Adrenal gland (tissue), 5 donors: ENCODE data around the gene CRX.

ENCODE experiments used
- CTCF ChIP-seq, 6 experiments: fragments of 450-650 bp in 4 of 6; fragments of 200-600 bp in 2 of 6; sonication (generic) in 1 of 6; IDR thresholded peaks; 1 replicate in 5 of 6; 2 replicates in 1 of 6; pipeline versions ENCODE4 v1.5.1 to v1.8.0; 2016 to 2021; ENCODE audit warnings: antibody characterized with exemption in 6 of 6, mild to moderate bottlenecking in 2 of 6, moderate library complexity in 1 of 6
- POLR2A ChIP-seq, 2 donors: fragments of 450-650 bp; IDR thresholded peaks; one replicate each; pipeline ENCODE4 v1.6.1; 2017; ENCODE audit warnings: antibody characterized with exemption in 2 of 2, mild to moderate bottlenecking in 2 of 2, moderate library complexity in 1 of 2
- donor health status: DM: no; HTN: no; CAD: no.

DNA sequence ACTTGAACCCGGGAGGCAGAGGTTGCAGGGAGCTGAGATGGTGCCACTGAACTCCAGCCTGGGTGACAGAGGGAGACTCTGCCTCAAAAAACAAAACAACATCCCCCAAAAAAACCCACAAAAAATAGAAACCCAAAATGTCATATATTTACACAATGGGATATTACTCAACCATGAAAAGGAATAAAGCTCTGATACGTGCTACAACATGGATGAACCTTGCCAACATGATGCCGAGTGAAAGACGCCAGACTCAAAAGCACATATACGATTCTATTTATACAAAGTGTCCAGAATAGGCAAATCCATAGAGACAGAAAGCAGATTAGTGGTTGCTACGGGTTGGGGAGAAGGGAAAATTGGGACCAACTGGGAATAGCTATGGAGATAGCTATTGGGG lies 15.3 kb upstream of the CRX start:
- TF ChIP-seq CTCF (IDR thresholded peaks at IDR 0.05) (no peak), POLR2A (IDR thresholded peaks at IDR 0.05) (no peak)
